Activated CD8-positive, alpha-beta T cell treated with anti-CD3 and anti-CD28 coated beads for 36 hours (primary cell): ENCODE results near the gene STK17A. TPM values are rescaled to one million over a fixed set of nuclear protein-coding genes. Genes with fewer than 3 reads are reported as not detected.

Source experiments
- ATAC-seq: fragments of 200-7000 bp; cut with Tn5 transposase; one replicate; pipeline ENCODE4 v1.10.0; 2021; ENCODE audit warnings: mild to moderate bottlenecking, moderate library complexity
- CTCF ChIA-PET: fragments of 350-600 bp; sonication (Branson Sonifier 250); formaldehyde crosslinking; loops from one replicate; lab custom pipeline; 2021; ENCODE audit warnings: antibody characterized with exemption; lab: Charles Lee
- POLR2A ChIA-PET: fragments of 350-600 bp; sonication (Branson Sonifier 250); formaldehyde crosslinking; loops from one replicate; lab custom pipeline; 2021; ENCODE audit warnings: antibody characterized with exemption; lab: Charles Lee
- DNase-seq: peaks from one replicate; pipeline ENCODE4 v3.0.0-alpha.2; 2020
- H3K27ac Mint-ChIP-seq: one replicate; pipeline ENCODE4 v1.8.0; 2021; ENCODE audit warnings: mild to moderate bottlenecking, mixed read lengths
- H3K27me3 Mint-ChIP-seq: one replicate; pipeline ENCODE4 v1.8.0; 2021; ENCODE audit warnings: mixed read lengths
- H3K36me3 Mint-ChIP-seq: one replicate; pipeline ENCODE4 v1.8.0; 2021; ENCODE audit warnings: low read depth, mixed read lengths
- H3K4me1 Mint-ChIP-seq: one replicate; pipeline ENCODE4 v1.8.0; 2021; ENCODE audit warnings: low read depth, mixed read lengths
- H3K4me3 Mint-ChIP-seq: one replicate; pipeline ENCODE4 v1.8.0; 2021; ENCODE audit warnings: mild to moderate bottlenecking, moderate library complexity, mixed read lengths
- H3K9me3 Mint-ChIP-seq: one replicate; pipeline ENCODE4 v1.8.0; 2021; ENCODE audit warnings: mixed read lengths
- CTCF ChIP-seq: fragments of 200-600 bp; IDR thresholded peaks from one replicate; pipeline ENCODE4 v1.8.0; 2022; ENCODE audit warnings: antibody characterized with exemption, mild to moderate bottlenecking
- intact Hi-C: fragments of 100-400 bp; cut with micrococcal nuclease; formaldehyde crosslinking; loops from one replicate; pipeline ENCODE4 v1.10.0; 2022
- total RNA-seq, 2 experiments: library from RNA; stranded (reverse); gene quantifications; one replicate each; pipeline ENCODE4 v1.2.3, GENCODE V29; 2021

Gene STK17A
- total RNA-seq, 2 experiments from 2014 or later: 42.4 to 46.1 TPM

GRCh38 chr7:43616977-43617376, 34.1 kb downstream of the STK17A start:
- no peak overlapping the region for H3K27ac Mint-ChIP-seq
- TF ChIP-seq CTCF: no peak
- peaks cover 51% of the 10 kb centered on the region for H3K4me1 Mint-ChIP-seq
- no peaks in the 10 kb centered on the region for H3K9me3 Mint-ChIP-seq
- intact Hi-C loops: no loop called here
- no peak for DNase-seq
- H3K36me3 Mint-ChIP-seq: peaks cover 45% of the 10 kb centered on the region
- ATAC-seq: no peak
- CTCF ChIA-PET: interaction anchor here (1.1 to 12.0 kb wide), 3 partner anchors 16 to 82 kb away, joined by 5 to 123 read pairs (median 50); partner anchors contain the start of gene STK17A
- H3K4me3 Mint-ChIP-seq: no peak overlapping the region
- POLR2A ChIA-PET: interaction anchor here (1.2 to 1.9 kb wide), 6 partner anchors 22 to 34 kb away, joined by 3 to 10 read pairs (median 4); partner anchors contain the start of gene STK17A
- H3K27me3 Mint-ChIP-seq: no peaks in the 10 kb centered on the region

GRCh38 chr7:43618073-43618472, 35.2 kb downstream of the STK17A start:
- DNase-seq (no peak), ATAC-seq (no peak)
- ChIA-PET CTCF (interaction anchor here (1.1 to 12.0 kb wide), 4 partner anchors 15 to 81 kb away, joined by 3 to 123 read pairs (median 28); partner anchors contain the start of gene STK17A), POLR2A (interaction anchor here (0.9 to 1.9 kb wide), 9 partner anchors 11 to 35 kb away, joined by 3 to 10 read pairs (median 3); partner anchors contain the start of gene STK17A)
- no peak overlapping the region for H3K4me3 Mint-ChIP-seq
- intact Hi-C loops: no loop called here
- H3K36me3 Mint-ChIP-seq: peaks cover 47% of the 10 kb centered on the region
- H3K27ac Mint-ChIP-seq: no peak overlapping the region
- H3K4me1 Mint-ChIP-seq: peaks cover 51% of the 10 kb centered on the region
- no peak for TF ChIP-seq CTCF
- H3K27me3 Mint-ChIP-seq: no peaks in the 10 kb centered on the region
- H3K9me3 Mint-ChIP-seq: no peaks in the 10 kb centered on the region

- no peak overlapping the region for H3K4me3 Mint-ChIP-seq
- DNase-seq: no peak
- H3K4me1 Mint-ChIP-seq: peaks cover 52% of the 10 kb centered on the region
- no peaks in the 10 kb centered on the region for H3K27me3 Mint-ChIP-seq
- POLR2A ChIA-PET: interaction anchor here (1.1 to 4.2 kb wide), 13 partner anchors 8 to 81 kb away, joined by 3 to 30 read pairs (median 4); partner anchors contain the start of gene STK17A
- no peak for ATAC-seq
- peaks cover 50% of the 10 kb centered on the region for H3K36me3 Mint-ChIP-seq
- no peak for TF ChIP-seq CTCF
- H3K27ac Mint-ChIP-seq: no peak overlapping the region
- CTCF ChIA-PET: interaction anchor here (1.2 to 12.0 kb wide), 5 partner anchors 21 to 80 kb away, joined by 3 to 123 read pairs (median 4); partner anchors contain the start of gene STK17A
- H3K9me3 Mint-ChIP-seq: no peaks in the 10 kb centered on the region
- intact Hi-C loops: loop anchor here (5.0 kb wide), 1 partner anchor 32 kb away; no protein-coding TSS in a partner anchor
These were observed 36.5 kb downstream of the STK17A start for GRCh38 chr7:43619213-43620012.

- peak overlapping the region; percentile 51 for H3K4me3 Mint-ChIP-seq
- H3K27me3 Mint-ChIP-seq: no peaks in the 10 kb centered on the region
- ATAC-seq (peak; percentile 59), DNase-seq (no peak)
- H3K9me3 Mint-ChIP-seq: no peaks in the 10 kb centered on the region
- H3K27ac Mint-ChIP-seq: peak overlapping the region; percentile 89
- POLR2A ChIA-PET: interaction anchor here (0.9 to 4.2 kb wide), 11 partner anchors 9 to 51 kb away, joined by 3 to 30 read pairs (median 8); partner anchors contain the start of gene STK17A
- TF ChIP-seq CTCF: no peak
- peaks cover 55% of the 10 kb centered on the region for H3K36me3 Mint-ChIP-seq
- H3K4me1 Mint-ChIP-seq: peaks cover 59% of the 10 kb centered on the region
- intact Hi-C loops: loop anchor here (5.0 kb wide), 1 partner anchor 35 kb away; no protein-coding TSS in a partner anchor
- CTCF ChIA-PET: interaction anchor here (0.9 to 12.0 kb wide), 8 partner anchors 10 to 77 kb away, joined by 3 to 123 read pairs (median 4); partner anchors contain the start of gene STK17A
These were observed 39.0 kb downstream of the STK17A start for GRCh38 chr7:43621729-43622448.
